HEK293T (cell line): Measurements from ENCODE around the gene CAMLG.

Source experiments
- BHLHE40 ChIP-seq: fragments of 450-650 bp; IDR thresholded peaks from 2 replicates; pipeline ENCODE4 v1.6.1; 2016; ENCODE audit warnings: mild to moderate bottlenecking, moderate library complexity, borderline replicate concordance
- ELF4 ChIP-seq: fragments of 450-650 bp; IDR thresholded peaks from 2 replicates; pipeline ENCODE4 v1.6.1; 2017; ENCODE audit warnings: antibody characterized with exemption
- FOXA1 ChIP-seq: fragments of 450-650 bp; IDR thresholded peaks from 2 replicates; pipeline ENCODE4 v1.6.1; 2016; ENCODE audit warnings: mild to moderate bottlenecking
- FOXM1 ChIP-seq: fragments of 450-650 bp; IDR thresholded peaks from 2 replicates; pipeline ENCODE4 v1.6.1; 2017; ENCODE audit warnings: mild to moderate bottlenecking, borderline replicate concordance
- HDGF ChIP-seq: fragments of 450-650 bp; IDR thresholded peaks from 2 replicates; pipeline ENCODE4 v1.6.1; 2017; ENCODE audit warnings: antibody characterized with exemption, borderline replicate concordance
- PKNOX1 ChIP-seq: fragments of 450-650 bp; IDR thresholded peaks from 2 replicates; pipeline ENCODE4 v1.6.1; 2016
- TARDBP ChIP-seq: fragments of 450-650 bp; IDR thresholded peaks from 2 replicates; pipeline ENCODE4 v1.6.1; 2016
- ZNF384 ChIP-seq: fragments of 450-650 bp; IDR thresholded peaks from 2 replicates; pipeline ENCODE4 v1.6.1; 2016

- no peak for TF ChIP-seq FOXM1
- TF ChIP-seq HDGF: no peak
- no peak for TF ChIP-seq FOXA1
- TF ChIP-seq ELF4: no peak
- no peak for TF ChIP-seq PKNOX1
- TF ChIP-seq BHLHE40: no peak
- no peak for TF ChIP-seq TARDBP
- no peak for TF ChIP-seq ZNF384
Observed at GRCh38 chr5:134784946-134785620, 46.7 kb downstream of the CAMLG start.
